ENCODE results near the gene CDX2.

- TF ChIP-seq CTCF (IDR thresholded peaks at IDR 0.05) (no peak), EZH2 (IDR thresholded peaks at IDR 0.05; ENCODE audit: borderline replicate concordance, insufficient read depth, low read depth, low read length, poor library complexity, severe bottlenecking) (no peak)
Observed at GRCh38 chr13:28013482-28013881, 44.4 kb upstream of the CDX2 start.

Data from B cell (primary cell).